Measurements from ENCODE around the gene IGSF3. TPM values are rescaled to one million over a fixed set of nuclear protein-coding genes. Genes with fewer than 3 reads are reported as not detected.

The IGSF3 gene
- total and polyA plus RNA-seq, 2 of the 8 experiments (the other 6 are each of a cell fraction or from before 2014, with no cell fraction given), result 30.0 to 32.2 TPM

DNA sequence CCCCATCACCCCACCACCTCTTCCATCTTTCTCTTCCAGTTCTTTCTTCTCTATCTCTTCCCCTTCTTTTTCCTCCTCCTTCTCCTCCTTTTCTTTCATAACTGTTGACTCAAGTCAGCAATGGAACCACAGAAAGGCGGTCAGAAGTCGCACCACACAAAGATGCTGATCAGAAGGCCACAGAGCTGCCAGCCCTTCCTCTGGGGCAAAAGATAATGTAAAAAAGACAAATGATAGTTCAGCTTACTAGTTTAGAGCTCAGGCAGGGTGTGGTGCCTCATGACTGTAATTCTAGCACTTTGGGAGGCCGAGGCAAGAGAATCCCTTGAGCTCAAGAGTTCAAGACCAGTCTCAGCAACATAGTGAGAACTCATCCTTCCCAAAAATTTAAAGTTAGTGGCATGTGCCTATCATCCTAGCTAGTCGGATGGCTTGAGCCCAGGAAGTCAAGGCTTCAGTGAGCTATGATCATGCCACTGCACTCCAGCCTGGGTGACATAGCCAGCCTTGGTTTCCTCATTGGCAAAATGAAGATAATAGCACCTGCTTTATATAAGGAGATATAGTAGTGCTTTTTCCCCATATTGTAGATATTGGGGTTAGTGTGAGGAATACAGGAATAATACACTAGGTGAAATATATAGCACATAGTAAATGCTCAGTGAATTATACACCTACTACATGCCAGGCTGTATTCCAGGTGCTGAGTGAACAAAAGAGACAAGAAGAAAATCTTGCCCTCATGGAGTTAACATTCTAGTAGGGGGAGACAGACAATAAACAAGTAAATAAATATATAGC, 12.5 kb upstream of the IGSF3 start (continued):
- TF ChIP-seq NRF1 (IDR thresholded peaks at IDR 0.05; ENCODE audit: low read depth, low read length), result no peak
- no peak for TF ChIP-seq SIRT6 (IDR thresholded peaks at IDR 0.05; ENCODE audit: low read length)
- no peak for TF ChIP-seq ASH2L (IDR thresholded peaks at IDR 0.05; ENCODE audit: low read length)
- no peak for TF ChIP-seq CEBPB (IDR thresholded peaks at IDR 0.05; ENCODE audit: low read depth, low read length)
- no peak for TF ChIP-seq TBP (IDR thresholded peaks at IDR 0.05; ENCODE audit: low read depth, low read length)
- TF ChIP-seq, protein P1, sequence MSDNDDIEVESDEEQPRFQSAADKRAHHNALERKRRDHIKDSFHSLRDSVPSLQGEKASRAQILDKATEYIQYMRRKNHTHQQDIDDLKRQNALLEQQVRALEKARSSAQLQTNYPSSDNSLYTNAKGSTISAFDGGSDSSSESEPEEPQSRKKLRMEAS (IDR thresholded peaks at IDR 0.05), result no peak
- TF ChIP-seq EP300 (IDR thresholded peaks at IDR 0.05; ENCODE audit: borderline replicate concordance in 1 of 2, low read depth in 2 of 2, low read length in 2 of 2), result no peak

Data from H1 (cell line).